NCI-H2196 (cell line): ENCODE data around the gene KIF1A.
A peak's percentile ranks its signal among the peaks of the same experiment; 100 is the strongest.
"Not testable (repeated sequence)": the region's sequence is repeated elsewhere in the genome, so short reads cannot be mapped to it uniquely, and the experiment has no call there.

Experiments used
- DNase-seq: peaks from one replicate; lab custom pipeline; 2025; ENCODE audit not compliant: unreplicated experiment; lab: John Stamatoyannopoulos, UW

The KIF1A gene

GRCh38 chr2:240846873-240847595 lies 27.0 kb upstream of the KIF1A start:
- peak; percentile 6 for DNase-seq

- not testable (repeated sequence) for DNase-seq
Observed at GRCh38 chr2:240846309-240846708, 26.3 kb upstream of the KIF1A start.

- DNase-seq = peak; percentile 74
Observed at GRCh38 chr2:240840435-240841060, 20.5 kb upstream of the KIF1A start.

GRCh38 chr2:240839152-240840143 lies 19.4 kb upstream of the KIF1A start:
- no peak for DNase-seq

GRCh38 chr2:240837621-240838020 lies 17.6 kb upstream of the KIF1A start:
- no peak for DNase-seq

- DNase-seq = no peak
Observed at GRCh38 chr2:240836781-240837467, 16.9 kb upstream of the KIF1A start.

GRCh38 chr2:240835528-240835927 lies 15.5 kb upstream of the KIF1A start:
- no peak for DNase-seq

GRCh38 chr2:240834377-240834975 lies 14.5 kb upstream of the KIF1A start:
- DNase-seq = no peak

- no peak for DNase-seq
Observed at GRCh38 chr2:240833724-240834285, 13.8 kb upstream of the KIF1A start.

- DNase-seq = no peak
Observed at GRCh38 chr2:240832921-240833494, 13.0 kb upstream of the KIF1A start.

GRCh38 chr2:240832205-240832727 lies 12.2 kb upstream of the KIF1A start:
- DNase-seq = peak; percentile 99

GRCh38 chr2:240831594-240832204 lies 11.7 kb upstream of the KIF1A start:
- no peak for DNase-seq

- DNase-seq = no peak
Observed at GRCh38 chr2:240825476-240825875, 5.5 kb upstream of the KIF1A start.

GRCh38 chr2:240823449-240824336 lies 3.7 kb upstream of the KIF1A start:
- peak; percentile 64 for DNase-seq

- DNase-seq = peak; percentile 66
Observed at GRCh38 chr2:240822280-240822847, 2.3 kb upstream of the KIF1A start.

- no peak for DNase-seq
Observed at GRCh38 chr2:240821429-240821778, 1.4 kb upstream of the KIF1A start.

- DNase-seq = peak; percentile 83
Observed at GRCh38 chr2:240820607-240821428, 799 bp upstream of the KIF1A start.
